Measurements from ENCODE around the gene RUSF1.
"Not testable (repeated sequence)": the region's sequence is repeated elsewhere in the genome, so short reads cannot be mapped to it uniquely, and the experiment has no call there.

The RUSF1 gene

DNA sequence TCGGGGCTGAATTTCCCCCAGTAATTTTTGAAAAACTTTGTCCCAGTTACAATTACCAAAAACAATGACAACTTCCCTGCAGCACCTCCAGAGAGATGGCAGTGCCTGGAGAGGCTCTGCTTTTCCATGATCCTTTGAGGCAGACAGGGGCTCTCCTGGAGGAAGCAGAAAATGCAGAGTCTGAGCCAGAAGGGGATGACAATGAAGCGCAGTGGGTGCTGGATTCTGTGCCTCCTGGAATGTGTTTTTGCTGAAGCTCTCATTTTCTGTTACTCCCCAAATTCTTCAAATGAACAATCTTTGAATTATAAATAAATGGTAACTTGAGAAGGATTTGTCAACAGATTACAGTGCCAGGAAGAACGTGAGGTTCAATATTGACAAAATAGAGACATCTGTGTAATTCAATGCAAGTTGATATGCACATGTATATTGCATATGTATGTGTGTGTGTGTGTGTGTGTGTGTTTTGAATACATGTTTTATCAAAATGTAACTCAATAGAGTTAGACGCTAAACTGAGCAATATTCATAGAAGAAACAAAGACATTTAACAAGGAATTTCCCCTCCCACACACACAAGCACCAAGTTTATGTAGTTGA lies 9.7 kb upstream of the RUSF1 start:
- no peak for DNase-seq (ENCODE audit: low spot score)

- DNase-seq (ENCODE audit: low spot score) = no peak
Measured at GRCh38 chr16:31513884-31514283, 5.7 kb upstream of the RUSF1 start.

- DNase-seq (ENCODE audit: low spot score) = no peak
Measured at GRCh38 chr16:31513126-31513525, 4.9 kb upstream of the RUSF1 start.

DNA sequence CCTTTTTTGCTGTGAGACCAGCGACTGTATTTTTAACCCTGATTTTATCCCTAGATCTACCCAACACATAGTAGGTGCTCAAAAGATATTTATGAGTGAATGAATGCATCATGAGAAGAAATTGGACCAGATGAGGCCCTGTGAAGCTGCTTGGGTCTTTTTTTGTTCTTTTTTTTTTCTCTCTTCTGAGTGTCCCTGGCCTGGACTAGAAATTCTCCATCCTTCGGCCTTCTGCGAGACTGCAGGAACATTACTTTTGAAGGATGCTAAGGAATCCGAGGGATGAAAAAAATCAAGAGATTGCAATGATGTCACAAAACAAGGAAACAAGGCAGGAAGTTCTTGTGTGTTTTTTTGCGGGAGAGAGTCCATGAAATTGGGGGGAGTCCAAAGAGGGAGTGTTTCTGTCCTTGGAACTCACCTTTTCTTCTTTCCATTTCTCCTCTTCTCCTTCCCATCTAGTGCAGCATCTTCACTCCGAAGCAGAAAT lies 560 bp upstream of the RUSF1 start:
- DNase-seq (ENCODE audit: low spot score) = no peak

GRCh38 chr16:31507617-31507928 lies 618 bp downstream of the RUSF1 start:
- no peak for DNase-seq (ENCODE audit: low spot score)

GRCh38 chr16:31505483-31505882 lies 2.7 kb downstream of the RUSF1 start:
- no peak for DNase-seq (ENCODE audit: low spot score)

GRCh38 chr16:31504159-31504558 lies 4.0 kb downstream of the RUSF1 start:
- DNase-seq (ENCODE audit: low spot score) = no peak

DNA sequence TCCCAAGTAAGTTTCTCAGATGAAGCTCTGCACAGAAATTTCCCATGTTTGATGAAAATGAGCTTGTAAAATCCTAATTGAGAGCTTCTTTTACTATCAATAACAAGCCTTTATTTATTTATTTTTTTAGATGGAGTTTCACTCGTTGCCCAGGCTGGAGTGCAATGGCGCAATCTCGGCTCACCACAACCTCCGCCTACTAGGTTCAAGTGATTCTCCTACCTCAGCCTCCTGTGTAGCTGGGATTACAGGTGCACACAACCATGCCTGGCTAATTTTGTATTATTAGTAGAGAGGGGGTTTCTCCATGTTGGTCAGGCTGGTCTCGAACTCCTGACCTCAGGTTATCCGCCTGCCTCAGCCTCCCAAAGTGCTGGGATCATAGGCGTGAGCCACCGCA lies 4.6 kb downstream of the RUSF1 start:
- DNase-seq (ENCODE audit: low spot score) = not testable (repeated sequence)

- DNase-seq (ENCODE audit: low spot score) = no peak
Measured at GRCh38 chr16:31502981-31503380, 5.2 kb downstream of the RUSF1 start.

DNA sequence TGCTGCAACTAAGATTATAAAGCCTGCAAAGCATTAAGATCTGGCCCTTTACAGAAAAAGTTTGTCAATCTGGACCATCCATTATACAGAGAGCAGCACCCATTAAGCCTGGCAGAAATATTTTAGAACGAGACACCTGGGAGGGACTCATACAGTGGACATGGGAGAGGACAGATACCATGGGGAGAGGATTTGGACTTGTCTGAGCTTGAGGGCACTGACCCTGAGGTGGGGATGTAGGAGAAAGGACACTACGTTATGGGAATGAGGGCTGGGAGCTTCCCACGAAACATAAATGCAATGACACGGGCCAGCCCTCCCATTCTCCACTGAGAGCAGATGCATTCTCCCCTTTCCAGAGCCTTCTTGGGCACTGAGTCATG lies 6.2 kb downstream of the RUSF1 start:
- DNase-seq (ENCODE audit: low spot score) = no peak

- DNase-seq (ENCODE audit: low spot score) = no peak
Measured at GRCh38 chr16:31501226-31501965, 6.8 kb downstream of the RUSF1 start.

DNA sequence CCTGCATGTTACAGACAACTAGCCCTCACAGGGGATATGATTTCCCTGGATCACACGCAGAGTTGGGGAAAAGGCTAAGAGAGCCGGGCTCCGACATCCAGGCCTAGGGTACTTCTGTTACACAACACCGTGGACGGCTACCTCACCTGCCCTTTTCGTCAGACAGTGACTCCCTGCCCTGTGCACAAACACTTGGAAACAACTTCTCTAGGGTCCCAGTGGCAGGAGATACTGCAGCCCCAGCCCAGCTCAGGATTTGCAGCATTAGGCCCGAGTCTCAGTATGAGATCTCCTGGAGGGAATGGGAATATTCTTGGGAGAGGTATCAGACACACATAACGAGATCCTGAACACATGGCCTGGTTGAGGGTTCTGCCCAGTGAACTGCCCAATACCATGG lies 8.3 kb downstream of the RUSF1 start:
- DNase-seq (ENCODE audit: low spot score) = no peak

GRCh38 chr16:31498493-31498892 lies 9.7 kb downstream of the RUSF1 start:
- DNase-seq (ENCODE audit: low spot score) = no peak

- DNase-seq (ENCODE audit: low spot score) = no peak
Measured at GRCh38 chr16:31496670-31497069, 11.5 kb downstream of the RUSF1 start.

DNA sequence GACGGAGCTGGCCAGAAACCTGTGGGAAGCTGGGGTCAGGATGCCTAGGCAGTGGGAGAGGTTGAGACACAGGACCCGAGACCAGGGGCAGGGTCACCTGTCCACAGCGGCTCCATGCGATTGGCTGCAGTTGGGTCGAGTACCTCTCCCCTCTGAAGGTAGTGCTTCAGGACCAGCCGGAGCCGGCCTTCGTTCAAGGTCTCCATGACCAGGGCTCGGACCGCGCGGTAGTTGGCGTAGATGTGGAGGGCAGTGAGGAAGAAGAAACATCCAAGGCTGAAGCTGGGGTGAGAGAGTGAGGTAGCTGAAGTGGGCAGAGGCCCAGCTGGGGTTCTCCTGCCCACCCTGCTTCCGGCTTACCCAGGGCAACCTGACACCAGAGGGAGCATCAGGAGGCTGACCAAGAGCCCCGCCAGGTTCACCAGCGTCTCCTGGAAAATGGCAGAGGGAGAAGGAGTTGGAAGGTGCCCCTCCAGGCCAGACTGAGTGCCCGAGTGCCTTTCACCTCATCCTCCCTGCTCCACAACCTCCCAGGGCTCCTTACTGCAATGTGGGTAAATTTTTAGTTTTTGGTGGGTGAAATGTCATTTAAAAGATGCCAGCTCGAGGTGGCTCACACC lies 14.6 kb downstream of the RUSF1 start:
- DNase-seq (ENCODE audit: low spot score) = no peak

DNA sequence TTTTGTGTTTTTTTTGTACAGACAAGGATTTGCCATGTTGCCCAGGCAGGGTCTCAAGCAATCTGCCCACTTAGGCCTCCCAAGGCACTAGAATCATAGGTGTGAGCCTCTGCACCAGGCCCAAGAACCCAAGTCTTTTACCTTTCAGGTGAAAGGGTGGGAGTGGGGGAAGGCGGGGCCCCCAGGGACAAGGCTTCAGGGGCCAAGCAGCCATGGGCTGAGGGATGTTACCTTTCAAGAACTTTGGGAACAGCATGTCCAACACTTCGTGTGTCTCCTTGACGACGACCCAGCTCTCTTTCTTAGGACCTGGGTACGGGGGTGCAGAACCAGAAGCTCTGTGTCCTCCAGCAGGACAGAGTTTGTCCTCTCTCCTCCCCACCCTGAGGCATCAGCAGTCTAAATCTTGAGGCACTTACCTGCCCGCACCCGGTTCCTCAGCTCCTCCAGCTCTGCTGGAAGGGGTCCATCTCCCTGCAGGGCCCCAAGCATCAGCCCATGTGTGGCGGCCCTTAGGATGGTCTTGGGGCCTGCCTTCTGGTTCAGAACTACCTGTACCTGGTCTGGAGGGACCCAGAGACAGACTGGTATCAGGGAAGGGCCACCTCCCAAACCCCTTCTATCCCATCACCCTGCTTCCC lies 16.3 kb downstream of the RUSF1 start:
- DNase-seq (ENCODE audit: low spot score) = no peak

GRCh38 chr16:31489616-31490584 lies 18.3 kb downstream of the RUSF1 start:
- no peak for DNase-seq (ENCODE audit: low spot score)

- no peak for DNase-seq (ENCODE audit: low spot score)
Measured at GRCh38 chr16:31489298-31489564, 19.0 kb downstream of the RUSF1 start.

DNA sequence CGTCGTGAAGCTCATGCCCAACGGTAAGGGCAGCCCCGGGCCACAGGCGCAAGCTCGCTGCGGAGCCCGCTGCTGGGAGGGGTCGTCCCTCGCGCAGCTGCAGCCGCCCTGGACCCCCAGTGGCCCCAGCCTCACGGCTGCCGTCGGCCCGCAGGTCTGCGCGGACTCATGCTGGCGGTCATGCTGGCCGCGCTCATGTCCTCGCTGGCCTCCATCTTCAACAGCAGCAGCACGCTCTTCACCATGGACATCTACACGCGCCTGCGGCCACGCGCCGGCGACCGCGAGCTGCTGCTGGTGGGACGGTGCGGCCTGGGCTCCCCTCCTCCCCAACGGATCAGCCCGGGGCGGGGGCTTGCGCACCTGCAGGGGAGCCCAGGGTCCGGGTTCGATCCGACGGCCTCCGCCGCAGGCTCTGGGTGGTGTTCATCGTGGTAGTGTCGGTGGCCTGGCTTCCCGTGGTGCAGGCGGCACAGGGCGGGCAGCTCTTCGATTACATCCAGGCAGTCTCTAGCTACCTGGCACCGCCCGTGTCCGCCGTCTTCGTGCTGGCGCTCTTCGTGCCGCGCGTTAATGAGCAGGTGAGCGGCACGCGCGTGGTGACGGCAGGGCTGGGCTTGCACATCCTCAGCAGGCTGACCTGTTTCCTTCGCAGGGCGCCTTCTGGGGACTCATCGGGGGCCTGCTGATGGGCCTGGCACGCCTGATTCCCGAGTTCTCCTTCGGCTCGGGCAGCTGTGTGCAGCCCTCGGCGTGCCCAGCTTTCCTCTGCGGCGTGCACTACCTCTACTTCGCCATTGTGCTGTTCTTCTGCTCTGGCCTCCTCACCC lies 19.5 kb downstream of the RUSF1 start:
- no peak for DNase-seq (ENCODE audit: low spot score)

DNA sequence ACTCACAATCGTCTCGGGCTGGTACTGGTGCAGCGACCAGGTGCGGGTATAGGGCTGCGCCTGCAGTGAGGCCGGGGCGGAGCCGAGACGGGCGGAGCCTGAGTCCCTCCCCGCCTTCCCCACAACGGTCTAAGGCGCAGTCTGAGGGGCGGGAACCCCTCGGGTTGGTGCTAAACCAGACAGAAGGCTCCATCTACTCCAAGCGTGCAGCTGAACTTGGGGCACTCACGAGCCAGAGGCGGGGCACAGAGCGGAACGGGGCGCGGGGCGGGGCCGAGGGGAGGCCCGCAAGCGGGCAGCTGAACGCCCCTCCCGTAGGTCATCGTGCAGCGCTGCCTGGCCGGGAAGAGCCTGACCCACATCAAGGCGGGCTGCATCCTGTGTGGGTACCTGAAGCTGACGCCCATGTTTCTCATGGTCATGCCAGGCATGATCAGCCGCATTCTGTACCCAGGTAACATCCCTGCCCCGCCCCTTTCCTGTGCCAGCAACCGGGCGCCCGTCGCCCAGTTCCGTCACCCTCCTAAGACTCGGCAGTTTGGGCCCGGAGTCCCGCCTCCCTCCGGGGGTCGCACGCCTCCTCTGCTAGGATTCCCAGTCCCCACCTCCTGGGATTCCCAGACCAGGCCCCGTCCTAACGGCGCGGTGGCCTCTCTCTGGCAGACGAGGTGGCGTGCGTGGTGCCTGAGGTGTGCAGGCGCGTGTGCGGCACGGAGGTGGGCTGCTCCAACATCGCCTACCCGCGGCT lies 20.3 kb downstream of the RUSF1 start:
- DNase-seq (ENCODE audit: low spot score) = no peak
